GM12878 (cell line): ENCODE results near the gene TRIM7. TPM values are rescaled to one million over a fixed set of nuclear protein-coding genes. Genes with fewer than 3 reads are reported as not detected.

ENCODE experiments used
- BACH1 ChIP-seq: fragments of 450-650 bp; IDR thresholded peaks from 2 replicates; pipeline ENCODE4 v1.6.1; 2017; ENCODE audit warnings: mild to moderate bottlenecking, borderline replicate concordance
- BMI1 ChIP-seq: fragments of 450-650 bp; IDR thresholded peaks from 2 replicates; pipeline ENCODE4 v1.6.1; 2016; ENCODE audit warnings: mild to moderate bottlenecking, moderate library complexity, borderline replicate concordance
- CHD1 ChIP-seq: IDR thresholded peaks from 2 replicates; pipeline ENCODE4 v1.6.1; 2012; ENCODE audit warnings: low read depth, low read length, improper control_type of control experiment
- KAT2A ChIP-seq: conservative IDR thresholded peaks from 2 replicates; pipeline ENCODE4 v1.6.1; 2011; ENCODE audit warnings: low read depth, low read length; ENCODE audit not compliant: control insufficient read depth
- KLF5 ChIP-seq: fragments of 450-650 bp; IDR thresholded peaks from 2 replicates; pipeline ENCODE4 v1.6.1; 2014; ENCODE audit warnings: mild to moderate bottlenecking; ENCODE audit not compliant: partially characterized antibody
- MYB ChIP-seq: fragments of 150-350 bp; IDR thresholded peaks from 2 replicates; pipeline ENCODE4 v1.6.1; 2014; ENCODE audit warnings: mild to moderate bottlenecking, low read depth, low read length, borderline replicate concordance
- NFIC ChIP-seq: IDR thresholded peaks from 2 replicates; pipeline ENCODE4 v1.6.1; 2012; ENCODE audit warnings: low read depth, mild to moderate bottlenecking, inconsistent platforms, low read length, moderate library complexity
- RBBP5 ChIP-seq: fragments of 200-600 bp; sonication (generic); conservative IDR thresholded peaks from 2 replicates; pipeline ENCODE4 v1.6.1; 2016
- RUNX3 ChIP-seq: IDR thresholded peaks from 2 replicates; pipeline ENCODE4 v1.6.1; 2012; ENCODE audit warnings: low read length, inconsistent platforms
- SMAD1 ChIP-seq: fragments of 450-650 bp; IDR thresholded peaks from 2 replicates; pipeline ENCODE4 v1.6.1; 2018; ENCODE audit warnings: mild to moderate bottlenecking, low read depth; ENCODE audit not compliant: partially characterized antibody
- SREBF1 ChIP-seq: IDR thresholded peaks from 2 replicates; pipeline ENCODE4 v1.6.1; 2012; ENCODE audit warnings: mild to moderate bottlenecking, low read length
- WRNIP1 ChIP-seq: IDR thresholded peaks from 2 replicates; pipeline ENCODE4 v1.6.1; 2011; ENCODE audit warnings: low read depth, low read length, improper control_type of control experiment, borderline replicate concordance
- polyA plus RNA-seq, 11 experiments: library from polyadenylated mRNA; depleted of rRNA in 4 of 11; unstranded in 6 of 11; stranded (reverse) in 5 of 11; fragments of >200 nt; fragmentation: Nextera tagmentation in 4 of 11; fragmentation: Illumina TruSeq in 1 of 11; extraction: Ambion mirVana in 4 of 11; extraction: Trizol in 1 of 11; gene quantifications; 1 replicate in 1 of 11; 2 replicates in 10 of 11; pipeline versions ENCODE4 v1.2.1 to v1.2.3, GENCODE V29; 2011 to 2016; ENCODE audit warnings: inconsistent platforms in 2 of 11, missing spikeins in 2 of 11, low read depth in 1 of 11
- total RNA-seq, 4 experiments: library from RNA; depleted of rRNA in 3 of 4; stranded (reverse); fragments of >200 nt in 3 of 4; fragmentation: Illumina TruSeq in 1 of 4; extraction: Trizol in 1 of 4; gene quantifications; 2 replicates each; pipeline versions ENCODE4 v1.2.1 to v1.2.3, GENCODE V29; 2013 to 2021
- TF ChIP-seq, protein P1 (sequence below): IDR thresholded peaks from 2 replicates; pipeline ENCODE4 v1.6.1; 2011; ENCODE audit warnings: low read depth, mild to moderate bottlenecking, low read length, moderate library complexity, borderline replicate concordance; ENCODE audit errors: extremely low read depth
- TF ChIP-seq, protein P2 (sequence below): fragments of 450-650 bp; IDR thresholded peaks from 2 replicates; pipeline ENCODE4 v1.6.1; 2016; ENCODE audit warnings: mild to moderate bottlenecking
- TF ChIP-seq, protein P3 (sequence below): IDR thresholded peaks from 2 replicates; pipeline ENCODE4 v1.6.1; 2012; ENCODE audit warnings: improper control_type of control experiment, low read depth, low read length; ENCODE audit not compliant: insufficient replicate concordance
- TF ChIP-seq, protein P4 (sequence below): fragments of 450-650 bp; IDR thresholded peaks from 2 replicates; pipeline ENCODE4 v1.6.1; 2017; ENCODE audit warnings: borderline replicate concordance
- TF ChIP-seq, protein P5 (sequence below): IDR thresholded peaks from 2 replicates; pipeline ENCODE4 v1.6.1; 2012; ENCODE audit warnings: low read depth, low read length, improper control_type of control experiment
- TF ChIP-seq, protein P6 (sequence below): IDR thresholded peaks from 2 replicates; pipeline ENCODE4 v1.6.1; 2011; ENCODE audit warnings: mild to moderate bottlenecking, low read depth, low read length, moderate library complexity; ENCODE audit not compliant: insufficient replicate concordance

TRIM7 gene
- total and polyA plus RNA-seq, 10 of the 15 experiments (the other 5 are each of a cell fraction or from before 2014, with no cell fraction given): 0.02 to 1.6 (median 0.41) TPM

DNA sequence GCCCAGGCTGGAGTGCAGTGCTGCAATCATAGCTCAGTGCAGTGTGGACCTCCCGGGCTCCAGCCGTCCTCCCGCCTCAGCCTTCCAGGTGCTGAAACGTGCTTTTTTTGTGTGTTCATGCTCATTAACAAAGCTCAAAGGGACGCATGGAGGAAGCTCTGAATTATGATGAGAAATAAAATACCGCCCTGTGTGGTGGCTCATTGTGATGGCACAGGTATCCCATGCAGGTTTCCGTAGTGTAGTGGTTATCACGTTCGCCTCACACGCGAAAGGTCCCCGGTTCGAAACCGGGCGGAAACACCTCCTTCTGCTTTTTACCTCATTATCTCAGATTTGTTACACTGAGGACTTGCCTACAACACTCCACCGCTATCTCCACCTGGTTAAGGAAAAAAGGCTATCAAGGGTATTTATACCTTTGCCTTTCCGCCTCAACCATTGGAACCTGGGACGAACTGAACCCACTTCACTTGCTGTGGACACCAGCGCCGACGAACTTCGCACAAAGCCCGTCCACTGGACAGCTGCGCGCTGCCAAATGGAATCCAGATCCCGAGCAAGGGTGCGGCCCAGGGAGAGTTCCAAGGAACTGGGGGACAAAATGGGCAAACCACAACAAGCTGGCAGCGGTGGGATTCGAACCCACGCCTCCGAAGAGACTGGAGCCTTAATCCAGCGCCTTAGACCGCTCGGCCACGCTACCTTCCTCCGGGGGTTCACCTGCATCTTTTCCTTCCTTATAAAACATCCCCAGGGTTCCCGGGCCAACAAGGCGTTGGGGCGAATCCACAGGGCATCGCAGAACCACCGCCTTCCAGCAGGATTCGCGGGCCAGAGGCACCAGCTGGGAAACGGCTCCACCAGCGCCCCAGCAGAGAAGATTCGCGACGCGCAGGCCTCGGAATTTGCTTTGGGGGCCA, 31.3 kb downstream of the TRIM7 start (continued):
- no peak for TF ChIP-seq MYB
- TF ChIP-seq, protein P1, sequence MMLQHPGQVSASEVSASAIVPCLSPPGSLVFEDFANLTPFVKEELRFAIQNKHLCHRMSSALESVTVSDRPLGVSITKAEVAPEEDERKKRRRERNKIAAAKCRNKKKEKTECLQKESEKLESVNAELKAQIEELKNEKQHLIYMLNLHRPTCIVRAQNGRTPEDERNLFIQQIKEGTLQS: no peak
- TF ChIP-seq, protein P2, sequence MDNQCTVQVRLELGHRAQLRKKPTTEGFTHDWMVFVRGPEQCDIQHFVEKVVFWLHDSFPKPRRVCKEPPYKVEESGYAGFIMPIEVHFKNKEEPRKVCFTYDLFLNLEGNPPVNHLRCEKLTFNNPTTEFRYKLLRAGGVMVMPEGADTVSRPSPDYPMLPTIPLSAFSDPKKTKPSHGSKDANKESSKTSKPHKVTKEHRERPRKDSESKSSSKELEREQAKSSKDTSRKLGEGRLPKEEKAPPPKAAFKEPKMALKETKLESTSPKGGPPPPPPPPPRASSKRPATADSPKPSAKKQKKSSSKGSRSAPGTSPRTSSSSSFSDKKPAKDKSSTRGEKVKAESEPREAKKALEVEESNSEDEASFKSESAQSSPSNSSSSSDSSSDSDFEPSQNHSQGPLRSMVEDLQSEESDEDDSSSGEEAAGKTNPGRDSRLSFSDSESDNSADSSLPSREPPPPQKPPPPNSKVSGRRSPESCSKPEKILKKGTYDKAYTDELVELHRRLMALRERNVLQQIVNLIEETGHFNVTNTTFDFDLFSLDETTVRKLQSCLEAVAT: no peak
- no peak for TF ChIP-seq BACH1
- TF ChIP-seq, protein P3, sequence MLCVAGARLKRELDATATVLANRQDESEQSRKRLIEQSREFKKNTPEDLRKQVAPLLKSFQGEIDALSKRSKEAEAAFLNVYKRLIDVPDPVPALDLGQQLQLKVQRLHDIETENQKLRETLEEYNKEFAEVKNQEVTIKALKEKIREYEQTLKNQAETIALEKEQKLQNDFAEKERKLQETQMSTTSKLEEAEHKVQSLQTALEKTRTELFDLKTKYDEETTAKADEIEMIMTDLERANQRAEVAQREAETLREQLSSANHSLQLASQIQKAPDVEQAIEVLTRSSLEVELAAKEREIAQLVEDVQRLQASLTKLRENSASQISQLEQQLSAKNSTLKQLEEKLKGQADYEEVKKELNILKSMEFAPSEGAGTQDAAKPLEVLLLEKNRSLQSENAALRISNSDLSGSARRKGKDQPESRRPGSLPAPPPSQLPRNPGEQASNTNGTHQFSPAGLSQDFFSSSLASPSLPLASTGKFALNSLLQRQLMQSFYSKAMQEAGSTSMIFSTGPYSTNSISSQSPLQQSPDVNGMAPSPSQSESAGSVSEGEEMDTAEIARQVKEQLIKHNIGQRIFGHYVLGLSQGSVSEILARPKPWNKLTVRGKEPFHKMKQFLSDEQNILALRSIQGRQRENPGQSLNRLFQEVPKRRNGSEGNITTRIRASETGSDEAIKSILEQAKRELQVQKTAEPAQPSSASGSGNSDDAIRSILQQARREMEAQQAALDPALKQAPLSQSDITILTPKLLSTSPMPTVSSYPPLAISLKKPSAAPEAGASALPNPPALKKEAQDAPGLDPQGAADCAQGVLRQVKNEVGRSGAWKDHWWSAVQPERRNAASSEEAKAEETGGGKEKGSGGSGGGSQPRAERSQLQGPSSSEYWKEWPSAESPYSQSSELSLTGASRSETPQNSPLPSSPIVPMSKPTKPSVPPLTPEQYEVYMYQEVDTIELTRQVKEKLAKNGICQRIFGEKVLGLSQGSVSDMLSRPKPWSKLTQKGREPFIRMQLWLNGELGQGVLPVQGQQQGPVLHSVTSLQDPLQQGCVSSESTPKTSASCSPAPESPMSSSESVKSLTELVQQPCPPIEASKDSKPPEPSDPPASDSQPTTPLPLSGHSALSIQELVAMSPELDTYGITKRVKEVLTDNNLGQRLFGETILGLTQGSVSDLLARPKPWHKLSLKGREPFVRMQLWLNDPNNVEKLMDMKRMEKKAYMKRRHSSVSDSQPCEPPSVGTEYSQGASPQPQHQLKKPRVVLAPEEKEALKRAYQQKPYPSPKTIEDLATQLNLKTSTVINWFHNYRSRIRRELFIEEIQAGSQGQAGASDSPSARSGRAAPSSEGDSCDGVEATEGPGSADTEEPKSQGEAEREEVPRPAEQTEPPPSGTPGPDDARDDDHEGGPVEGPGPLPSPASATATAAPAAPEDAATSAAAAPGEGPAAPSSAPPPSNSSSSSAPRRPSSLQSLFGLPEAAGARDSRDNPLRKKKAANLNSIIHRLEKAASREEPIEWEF: no peak
- TF ChIP-seq BMI1: no peak
- TF ChIP-seq WRNIP1: 0 out of 2 replicates have a peak, but pooled peaks have one; percentile 46
- TF ChIP-seq SMAD1: no peak
- TF ChIP-seq RBBP5: no peak
- peak; percentile 64 for TF ChIP-seq RUNX3
- 0 out of 2 replicates have a peak, but pooled peaks have one; percentile 36 for TF ChIP-seq NFIC
- TF ChIP-seq SREBF1: no peak
- TF ChIP-seq KAT2A: no peak
- TF ChIP-seq, protein P4, sequence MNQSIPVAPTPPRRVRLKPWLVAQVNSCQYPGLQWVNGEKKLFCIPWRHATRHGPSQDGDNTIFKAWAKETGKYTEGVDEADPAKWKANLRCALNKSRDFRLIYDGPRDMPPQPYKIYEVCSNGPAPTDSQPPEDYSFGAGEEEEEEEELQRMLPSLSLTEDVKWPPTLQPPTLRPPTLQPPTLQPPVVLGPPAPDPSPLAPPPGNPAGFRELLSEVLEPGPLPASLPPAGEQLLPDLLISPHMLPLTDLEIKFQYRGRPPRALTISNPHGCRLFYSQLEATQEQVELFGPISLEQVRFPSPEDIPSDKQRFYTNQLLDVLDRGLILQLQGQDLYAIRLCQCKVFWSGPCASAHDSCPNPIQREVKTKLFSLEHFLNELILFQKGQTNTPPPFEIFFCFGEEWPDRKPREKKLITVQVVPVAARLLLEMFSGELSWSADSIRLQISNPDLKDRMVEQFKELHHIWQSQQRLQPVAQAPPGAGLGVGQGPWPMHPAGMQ: no peak
- no peak for TF ChIP-seq CHD1
- TF ChIP-seq, protein P5, sequence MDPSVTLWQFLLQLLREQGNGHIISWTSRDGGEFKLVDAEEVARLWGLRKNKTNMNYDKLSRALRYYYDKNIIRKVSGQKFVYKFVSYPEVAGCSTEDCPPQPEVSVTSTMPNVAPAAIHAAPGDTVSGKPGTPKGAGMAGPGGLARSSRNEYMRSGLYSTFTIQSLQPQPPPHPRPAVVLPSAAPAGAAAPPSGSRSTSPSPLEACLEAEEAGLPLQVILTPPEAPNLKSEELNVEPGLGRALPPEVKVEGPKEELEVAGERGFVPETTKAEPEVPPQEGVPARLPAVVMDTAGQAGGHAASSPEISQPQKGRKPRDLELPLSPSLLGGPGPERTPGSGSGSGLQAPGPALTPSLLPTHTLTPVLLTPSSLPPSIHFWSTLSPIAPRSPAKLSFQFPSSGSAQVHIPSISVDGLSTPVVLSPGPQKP: no peak
- TF ChIP-seq KLF5: peak; percentile 60
- TF ChIP-seq, protein P6, sequence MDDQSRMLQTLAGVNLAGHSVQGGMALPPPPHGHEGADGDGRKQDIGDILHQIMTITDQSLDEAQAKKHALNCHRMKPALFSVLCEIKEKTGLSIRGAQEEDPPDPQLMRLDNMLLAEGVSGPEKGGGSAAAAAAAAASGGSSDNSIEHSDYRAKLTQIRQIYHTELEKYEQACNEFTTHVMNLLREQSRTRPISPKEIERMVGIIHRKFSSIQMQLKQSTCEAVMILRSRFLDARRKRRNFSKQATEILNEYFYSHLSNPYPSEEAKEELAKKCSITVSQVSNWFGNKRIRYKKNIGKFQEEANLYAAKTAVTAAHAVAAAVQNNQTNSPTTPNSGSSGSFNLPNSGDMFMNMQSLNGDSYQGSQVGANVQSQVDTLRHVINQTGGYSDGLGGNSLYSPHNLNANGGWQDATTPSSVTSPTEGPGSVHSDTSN: no peak
